OCI-M1 (cell line): Measurements from ENCODE around the gene ZNF280A.
"Not testable (repeated sequence)": the region's sequence is repeated elsewhere in the genome, so short reads cannot be mapped to it uniquely, and the experiment has no call there.

ENCODE experiments used
- DNase-seq: peaks from one replicate; lab custom pipeline; 2025; lab: John Stamatoyannopoulos, UW

ZNF280A gene

GRCh38 chr22:22545084-22545483 is 25.0 kb upstream of the ZNF280A start:
- no peak for DNase-seq

GRCh38 chr22:22538226-22538989 is 18.3 kb upstream of the ZNF280A start:
- DNase-seq: no peak

GRCh38 chr22:22536916-22537315 is 16.8 kb upstream of the ZNF280A start:
- no peak for DNase-seq

- no peak for DNase-seq
These were observed 16.4 kb upstream of the ZNF280A start for GRCh38 chr22:22536515-22536914.

GRCh38 chr22:22535662-22536061 is 15.6 kb upstream of the ZNF280A start:
- no peak for DNase-seq

- DNase-seq: no peak
These were observed 14.7 kb upstream of the ZNF280A start for GRCh38 chr22:22534604-22535415.

GRCh38 chr22:22533863-22534262 is 13.8 kb upstream of the ZNF280A start:
- no peak for DNase-seq

- DNase-seq: no peak
These were observed 13.3 kb upstream of the ZNF280A start for GRCh38 chr22:22533417-22533816.

GRCh38 chr22:22532547-22533071 is 12.5 kb upstream of the ZNF280A start:
- DNase-seq: not testable (repeated sequence)

GRCh38 chr22:22531770-22532546 is 11.9 kb upstream of the ZNF280A start:
- DNase-seq: no peak

GRCh38 chr22:22528780-22529179 is 8.7 kb upstream of the ZNF280A start:
- no peak for DNase-seq

GRCh38 chr22:22527312-22527711 is 7.2 kb upstream of the ZNF280A start:
- peak; percentile 43 for DNase-seq

GRCh38 chr22:22526125-22526912 is 6.2 kb upstream of the ZNF280A start:
- DNase-seq: no peak

- no peak for DNase-seq
These were observed 3.4 kb upstream of the ZNF280A start for GRCh38 chr22:22523494-22523893.

GRCh38 chr22:22521631-22522030 is 1.6 kb upstream of the ZNF280A start:
- DNase-seq: peak; percentile 42

- DNase-seq: peak; percentile 51
These were observed 865 bp upstream of the ZNF280A start for GRCh38 chr22:22520667-22521602.

- DNase-seq: no peak
These were observed 479 bp downstream of the ZNF280A start for GRCh38 chr22:22519591-22519990.

- DNase-seq: no peak
These were observed 3.1 kb downstream of the ZNF280A start for GRCh38 chr22:22516992-22517391.

GRCh38 chr22:22515890-22516289 is 4.2 kb downstream of the ZNF280A start:
- DNase-seq: no peak

- DNase-seq: peak; percentile 37
These were observed 5.6 kb downstream of the ZNF280A start for GRCh38 chr22:22514431-22514830.
